Astrocyte (in vitro differentiated cells and primary cell): ENCODE measurements around the gene KIF21B.

ENCODE experiments used
- EZH2 ChIP-seq: IDR thresholded peaks from 2 replicates; pipeline ENCODE4 v1.6.1; 2012; ENCODE audit warnings: mild to moderate bottlenecking, low read length, inconsistent platforms; ENCODE audit not compliant: insufficient read depth
- TF ChIP-seq, protein P1 (sequence below): IDR thresholded peaks from 2 replicates; pipeline ENCODE4 v1.5.1; 2011; ENCODE audit warnings: low read depth, mild to moderate bottlenecking, inconsistent platforms, low read length, moderate library complexity; ENCODE audit not compliant: insufficient read depth

DNA sequence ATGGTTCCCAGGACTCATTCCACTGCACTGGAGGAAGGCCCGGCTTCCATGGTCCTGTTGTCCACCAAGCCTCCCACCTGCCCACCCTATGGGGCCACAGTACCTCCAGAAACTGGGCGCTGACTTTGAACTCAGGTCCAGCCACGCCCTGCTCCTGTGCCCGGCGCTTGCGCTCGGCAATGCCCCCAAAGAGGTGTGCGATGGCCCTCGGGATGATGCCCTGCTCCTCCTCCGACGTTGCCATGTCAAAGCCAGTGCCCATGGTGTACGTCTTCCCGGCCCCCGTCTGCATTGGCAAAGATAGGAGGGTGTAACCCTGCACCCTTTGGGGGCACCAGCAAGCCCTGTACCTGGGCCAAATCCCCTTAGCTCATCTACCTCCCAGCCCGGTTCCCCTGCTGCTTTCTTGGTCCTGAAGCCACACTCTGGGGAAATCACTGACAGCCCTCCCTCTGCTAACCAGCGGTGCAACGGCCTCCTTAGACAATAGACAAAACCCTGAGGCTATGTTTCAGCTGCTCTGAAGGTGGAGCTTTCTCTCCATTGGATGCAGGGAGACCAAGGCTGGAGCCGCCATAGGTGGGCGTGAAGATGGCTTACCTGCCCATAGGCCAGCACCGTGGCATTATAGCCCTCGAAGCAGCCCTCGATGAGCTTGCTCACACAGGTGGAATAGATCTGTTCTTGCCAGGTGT, 14.7 kb downstream of the KIF21B start:
- TF ChIP-seq, protein P1, sequence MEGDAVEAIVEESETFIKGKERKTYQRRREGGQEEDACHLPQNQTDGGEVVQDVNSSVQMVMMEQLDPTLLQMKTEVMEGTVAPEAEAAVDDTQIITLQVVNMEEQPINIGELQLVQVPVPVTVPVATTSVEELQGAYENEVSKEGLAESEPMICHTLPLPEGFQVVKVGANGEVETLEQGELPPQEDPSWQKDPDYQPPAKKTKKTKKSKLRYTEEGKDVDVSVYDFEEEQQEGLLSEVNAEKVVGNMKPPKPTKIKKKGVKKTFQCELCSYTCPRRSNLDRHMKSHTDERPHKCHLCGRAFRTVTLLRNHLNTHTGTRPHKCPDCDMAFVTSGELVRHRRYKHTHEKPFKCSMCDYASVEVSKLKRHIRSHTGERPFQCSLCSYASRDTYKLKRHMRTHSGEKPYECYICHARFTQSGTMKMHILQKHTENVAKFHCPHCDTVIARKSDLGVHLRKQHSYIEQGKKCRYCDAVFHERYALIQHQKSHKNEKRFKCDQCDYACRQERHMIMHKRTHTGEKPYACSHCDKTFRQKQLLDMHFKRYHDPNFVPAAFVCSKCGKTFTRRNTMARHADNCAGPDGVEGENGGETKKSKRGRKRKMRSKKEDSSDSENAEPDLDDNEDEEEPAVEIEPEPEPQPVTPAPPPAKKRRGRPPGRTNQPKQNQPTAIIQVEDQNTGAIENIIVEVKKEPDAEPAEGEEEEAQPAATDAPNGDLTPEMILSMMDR, result no peak
- TF ChIP-seq EZH2, result no peak
